GM12878 (cell line): ENCODE results near the gene GLIPR1L1. TPM values are rescaled to one million over a fixed set of nuclear protein-coding genes. Genes with fewer than 3 reads are reported as not detected.

ENCODE experiments used
- BCL11A ChIP-seq: IDR thresholded peaks from 2 replicates; pipeline ENCODE4 v1.6.1; 2011; ENCODE audit warnings: low read depth, low read length
- CUX1 ChIP-seq: IDR thresholded peaks from 2 replicates; pipeline ENCODE4 v1.6.1; 2012; ENCODE audit warnings: improper control_type of control experiment, low read depth, low read length; ENCODE audit not compliant: insufficient replicate concordance
- EGR1 ChIP-seq, 2 experiments: IDR thresholded peaks; 1 replicate in 1 of 2; 2 replicates in 1 of 2; pipeline ENCODE4 v1.6.1; 2011 to 2012; ENCODE audit warnings: low read depth in 2 of 2, low read length in 2 of 2, borderline replicate concordance in 1 of 2, mild to moderate bottlenecking in 1 of 2, moderate library complexity in 1 of 2
- EP300 ChIP-seq, 2 experiments: fragments of 150-350 bp in 1 of 2; IDR thresholded peaks; 2 replicates each; pipeline ENCODE4 v1.6.1; 2011 to 2012; ENCODE audit warnings: low read depth in 2 of 2, low read length in 2 of 2, borderline replicate concordance in 1 of 2, improper control_type of control experiment in 1 of 2, inconsistent platforms in 1 of 2; ENCODE audit not compliant: control insufficient read depth in 1 of 2
- HCFC1 ChIP-seq: fragments of 150-350 bp; IDR thresholded peaks from 2 replicates; pipeline ENCODE4 v1.6.1; 2014; ENCODE audit warnings: low read length
- HDAC6 ChIP-seq: fragments of 200-600 bp; sonication (generic); IDR thresholded peaks from one replicate; pipeline ENCODE4 v1.8.0; 2017; ENCODE audit warnings: antibody characterized with exemption; ENCODE audit not compliant: unreplicated experiment
- IKZF1 ChIP-seq: fragments of 450-650 bp; conservative IDR thresholded peaks from 2 replicates; pipeline ENCODE4 v1.6.1; 2017; ENCODE audit warnings: antibody characterized with exemption, mild to moderate bottlenecking
- JUND ChIP-seq: IDR thresholded peaks from 2 replicates; pipeline ENCODE4 v1.6.1; 2012; ENCODE audit warnings: low read depth, mild to moderate bottlenecking, low read length, improper control_type of control experiment, moderate library complexity
- NFXL1 ChIP-seq: fragments of 450-650 bp; IDR thresholded peaks from 2 replicates; pipeline ENCODE4 v1.6.1; 2017; ENCODE audit warnings: antibody characterized with exemption, mild to moderate bottlenecking, borderline replicate concordance
- PAX8 ChIP-seq: fragments of 450-650 bp; IDR thresholded peaks from 2 replicates; pipeline ENCODE4 v1.6.1; 2017; ENCODE audit warnings: mild to moderate bottlenecking, moderate library complexity
- SIN3A ChIP-seq: IDR thresholded peaks from 2 replicates; pipeline ENCODE4 v1.6.1; 2012; ENCODE audit warnings: low read depth, low read length, improper control_type of control experiment
- ZNF207 ChIP-seq: fragments of 450-650 bp; IDR thresholded peaks from 2 replicates; pipeline ENCODE4 v1.6.1; 2014; ENCODE audit warnings: antibody characterized with exemption, mild to moderate bottlenecking, borderline replicate concordance
- polyA plus RNA-seq, 11 experiments: library from polyadenylated mRNA; depleted of rRNA in 4 of 11; unstranded in 6 of 11; stranded (reverse) in 5 of 11; fragments of >200 nt; fragmentation: Nextera tagmentation in 4 of 11; fragmentation: Illumina TruSeq in 1 of 11; extraction: Ambion mirVana in 4 of 11; extraction: Trizol in 1 of 11; gene quantifications; 1 replicate in 1 of 11; 2 replicates in 10 of 11; pipeline versions ENCODE4 v1.2.1 to v1.2.3, GENCODE V29; 2011 to 2016; ENCODE audit warnings: inconsistent platforms in 2 of 11, missing spikeins in 2 of 11, low read depth in 1 of 11
- total RNA-seq, 4 experiments: library from RNA; depleted of rRNA in 3 of 4; stranded (reverse); fragments of >200 nt in 3 of 4; fragmentation: Illumina TruSeq in 1 of 4; extraction: Trizol in 1 of 4; gene quantifications; 2 replicates each; pipeline versions ENCODE4 v1.2.1 to v1.2.3, GENCODE V29; 2013 to 2021
- TF ChIP-seq, protein P1 (sequence below): IDR thresholded peaks from 2 replicates; pipeline ENCODE4 v1.6.1; 2012; ENCODE audit warnings: low read depth, low read length, improper control_type of control experiment
- TF ChIP-seq, protein P2 (sequence below): fragments of 150-350 bp; IDR thresholded peaks from 2 replicates; pipeline ENCODE4 v1.6.1; 2014; ENCODE audit warnings: mild to moderate bottlenecking, low read depth, low read length
- TF ChIP-seq, protein P3 (sequence below): IDR thresholded peaks from 2 replicates; pipeline ENCODE4 v1.6.1; 2011; ENCODE audit warnings: borderline replicate concordance, low read depth, mild to moderate bottlenecking, moderate library complexity, low read length; ENCODE audit not compliant: insufficient read depth, poor library complexity, severe bottlenecking
- TF ChIP-seq, protein P4 (sequence below), 3 experiments: IDR thresholded peaks in 2 of 3; conservative IDR thresholded peaks in 1 of 3; 2 replicates each; pipeline ENCODE4 v1.5.1; 2011; ENCODE audit warnings: low read depth in 3 of 3, low read length in 3 of 3, mild to moderate bottlenecking in 3 of 3, control low read depth in 2 of 3, moderate library complexity in 2 of 3, inconsistent platforms in 1 of 3, mixed read lengths in 1 of 3; ENCODE audit not compliant: control insufficient read depth in 2 of 3, insufficient read depth in 1 of 3; ENCODE audit errors: extremely low read depth in 1 of 3

GLIPR1L1 gene
- total and polyA plus RNA-seq, 10 of the 15 experiments (the other 5 are each of a cell fraction or from before 2014, with no cell fraction given): 0.10 to 0.47 (median 0.13) TPM; not detected in 7

DNA sequence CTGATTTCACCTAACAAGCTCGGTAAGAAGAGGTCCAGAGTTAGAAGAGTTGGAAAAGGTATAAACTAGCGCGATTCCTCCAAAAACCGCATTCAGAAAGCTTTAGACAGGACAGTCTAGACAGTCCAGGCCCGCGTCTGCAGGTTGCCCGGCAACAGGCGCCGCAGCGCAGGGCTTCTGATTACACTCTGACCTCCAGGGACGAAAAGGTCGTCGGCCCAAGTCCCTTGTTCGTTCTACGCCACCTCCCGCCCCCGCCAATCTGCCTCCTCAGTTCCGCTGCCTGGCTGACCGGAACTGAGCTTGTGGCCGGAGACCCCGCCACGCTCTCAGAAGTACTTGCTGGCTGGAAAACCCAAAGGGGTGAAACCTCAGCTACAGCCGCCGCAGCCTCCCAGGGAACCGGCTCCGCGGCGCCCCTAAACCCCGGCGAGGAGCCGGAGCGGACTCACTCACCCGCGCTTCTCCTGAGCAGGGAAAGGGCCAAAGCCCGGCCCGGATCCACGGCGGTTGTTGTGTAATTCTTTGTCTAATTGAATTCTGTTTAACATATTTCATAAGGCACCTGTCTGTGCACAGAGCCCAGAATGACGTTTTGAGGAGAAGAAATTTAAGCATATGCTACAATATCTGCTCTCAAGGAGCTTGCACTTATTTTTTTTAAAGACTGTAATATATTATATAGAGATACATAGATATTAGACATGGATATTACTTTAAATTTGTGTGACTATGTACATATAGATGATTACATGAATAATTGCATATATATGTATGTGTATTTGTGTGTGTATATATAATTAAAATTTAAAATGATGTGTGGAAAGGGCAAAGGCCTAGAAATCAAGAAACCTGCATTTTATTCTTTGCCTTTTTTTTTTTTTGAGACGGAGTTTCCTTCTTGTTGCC lies 4.3 kb upstream of the GLIPR1L1 start, which contains the start of gene CAPS2 (continued):
- TF ChIP-seq PAX8 (no peak), HCFC1 (no peak), BCL11A (no peak), EP300 (IDR thresholded peaks at IDR 0.05; ENCODE audit: borderline replicate concordance in 1 of 2, control insufficient read depth in 1 of 2, low read depth in 2 of 2, low read length in 2 of 2) (no peak), NFXL1 (no peak), ZNF207 (no peak), EGR1 (IDR thresholded peaks at IDR 0.05; ENCODE audit: borderline replicate concordance in 1 of 2, low read depth in 2 of 2, low read length in 2 of 2) (peak in 1 of 2 experiments; percentile 74; a peak in 2 of 3 replicates), IKZF1 (peak; percentile 83), CUX1 (no peak), SIN3A (0 out of 2 replicates have a peak, but pooled peaks have one; percentile 46), JUND (0 out of 2 replicates have a peak, but pooled peaks have one; percentile 20), HDAC6 (no peak)
- TF ChIP-seq, protein P1, sequence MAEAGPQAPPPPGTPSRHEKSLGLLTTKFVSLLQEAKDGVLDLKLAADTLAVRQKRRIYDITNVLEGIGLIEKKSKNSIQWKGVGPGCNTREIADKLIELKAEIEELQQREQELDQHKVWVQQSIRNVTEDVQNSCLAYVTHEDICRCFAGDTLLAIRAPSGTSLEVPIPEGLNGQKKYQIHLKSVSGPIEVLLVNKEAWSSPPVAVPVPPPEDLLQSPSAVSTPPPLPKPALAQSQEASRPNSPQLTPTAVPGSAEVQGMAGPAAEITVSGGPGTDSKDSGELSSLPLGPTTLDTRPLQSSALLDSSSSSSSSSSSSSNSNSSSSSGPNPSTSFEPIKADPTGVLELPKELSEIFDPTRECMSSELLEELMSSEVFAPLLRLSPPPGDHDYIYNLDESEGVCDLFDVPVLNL: no peak
- TF ChIP-seq, protein P2, sequence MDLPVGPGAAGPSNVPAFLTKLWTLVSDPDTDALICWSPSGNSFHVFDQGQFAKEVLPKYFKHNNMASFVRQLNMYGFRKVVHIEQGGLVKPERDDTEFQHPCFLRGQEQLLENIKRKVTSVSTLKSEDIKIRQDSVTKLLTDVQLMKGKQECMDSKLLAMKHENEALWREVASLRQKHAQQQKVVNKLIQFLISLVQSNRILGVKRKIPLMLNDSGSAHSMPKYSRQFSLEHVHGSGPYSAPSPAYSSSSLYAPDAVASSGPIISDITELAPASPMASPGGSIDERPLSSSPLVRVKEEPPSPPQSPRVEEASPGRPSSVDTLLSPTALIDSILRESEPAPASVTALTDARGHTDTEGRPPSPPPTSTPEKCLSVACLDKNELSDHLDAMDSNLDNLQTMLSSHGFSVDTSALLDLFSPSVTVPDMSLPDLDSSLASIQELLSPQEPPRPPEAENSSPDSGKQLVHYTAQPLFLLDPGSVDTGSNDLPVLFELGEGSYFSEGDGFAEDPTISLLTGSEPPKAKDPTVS: peak; percentile 15; the same call in 1 of the 2 replicates
- TF ChIP-seq, protein P3, sequence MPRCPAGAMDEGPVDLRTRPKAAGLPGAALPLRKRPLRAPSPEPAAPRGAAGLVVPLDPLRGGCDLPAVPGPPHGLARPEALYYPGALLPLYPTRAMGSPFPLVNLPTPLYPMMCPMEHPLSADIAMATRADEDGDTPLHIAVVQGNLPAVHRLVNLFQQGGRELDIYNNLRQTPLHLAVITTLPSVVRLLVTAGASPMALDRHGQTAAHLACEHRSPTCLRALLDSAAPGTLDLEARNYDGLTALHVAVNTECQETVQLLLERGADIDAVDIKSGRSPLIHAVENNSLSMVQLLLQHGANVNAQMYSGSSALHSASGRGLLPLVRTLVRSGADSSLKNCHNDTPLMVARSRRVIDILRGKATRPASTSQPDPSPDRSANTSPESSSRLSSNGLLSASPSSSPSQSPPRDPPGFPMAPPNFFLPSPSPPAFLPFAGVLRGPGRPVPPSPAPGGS: no peak
- TF ChIP-seq, protein P4, sequence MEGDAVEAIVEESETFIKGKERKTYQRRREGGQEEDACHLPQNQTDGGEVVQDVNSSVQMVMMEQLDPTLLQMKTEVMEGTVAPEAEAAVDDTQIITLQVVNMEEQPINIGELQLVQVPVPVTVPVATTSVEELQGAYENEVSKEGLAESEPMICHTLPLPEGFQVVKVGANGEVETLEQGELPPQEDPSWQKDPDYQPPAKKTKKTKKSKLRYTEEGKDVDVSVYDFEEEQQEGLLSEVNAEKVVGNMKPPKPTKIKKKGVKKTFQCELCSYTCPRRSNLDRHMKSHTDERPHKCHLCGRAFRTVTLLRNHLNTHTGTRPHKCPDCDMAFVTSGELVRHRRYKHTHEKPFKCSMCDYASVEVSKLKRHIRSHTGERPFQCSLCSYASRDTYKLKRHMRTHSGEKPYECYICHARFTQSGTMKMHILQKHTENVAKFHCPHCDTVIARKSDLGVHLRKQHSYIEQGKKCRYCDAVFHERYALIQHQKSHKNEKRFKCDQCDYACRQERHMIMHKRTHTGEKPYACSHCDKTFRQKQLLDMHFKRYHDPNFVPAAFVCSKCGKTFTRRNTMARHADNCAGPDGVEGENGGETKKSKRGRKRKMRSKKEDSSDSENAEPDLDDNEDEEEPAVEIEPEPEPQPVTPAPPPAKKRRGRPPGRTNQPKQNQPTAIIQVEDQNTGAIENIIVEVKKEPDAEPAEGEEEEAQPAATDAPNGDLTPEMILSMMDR (IDR thresholded peaks at IDR 0.05 in 2 of 3, conservative IDR thresholded peaks at IDR 0.05 in 1 of 3; ENCODE audit: control insufficient read depth in 2 of 3, extremely low read depth in 1 of 3, insufficient read depth in 1 of 3, low read depth in 3 of 3, low read length in 3 of 3): no peak
